HG03469 (cell line): ENCODE results near the gene TMEM59L.
A peak's percentile ranks its signal among the peaks of the same experiment; 100 is the strongest.
"Not testable (repeated sequence)": the region's sequence is repeated elsewhere in the genome, so short reads cannot be mapped to it uniquely, and the experiment has no call there.

Experiments used
- ATAC-seq: cut with Tn5 transposase; IDR thresholded peaks from one replicate; pipeline ENCODE4 v1.9.1; 2021; ENCODE audit warnings: mild to moderate bottlenecking, moderate library complexity, moderate number of reproducible peaks; ENCODE audit not compliant: unreplicated experiment

The TMEM59L gene

DNA sequence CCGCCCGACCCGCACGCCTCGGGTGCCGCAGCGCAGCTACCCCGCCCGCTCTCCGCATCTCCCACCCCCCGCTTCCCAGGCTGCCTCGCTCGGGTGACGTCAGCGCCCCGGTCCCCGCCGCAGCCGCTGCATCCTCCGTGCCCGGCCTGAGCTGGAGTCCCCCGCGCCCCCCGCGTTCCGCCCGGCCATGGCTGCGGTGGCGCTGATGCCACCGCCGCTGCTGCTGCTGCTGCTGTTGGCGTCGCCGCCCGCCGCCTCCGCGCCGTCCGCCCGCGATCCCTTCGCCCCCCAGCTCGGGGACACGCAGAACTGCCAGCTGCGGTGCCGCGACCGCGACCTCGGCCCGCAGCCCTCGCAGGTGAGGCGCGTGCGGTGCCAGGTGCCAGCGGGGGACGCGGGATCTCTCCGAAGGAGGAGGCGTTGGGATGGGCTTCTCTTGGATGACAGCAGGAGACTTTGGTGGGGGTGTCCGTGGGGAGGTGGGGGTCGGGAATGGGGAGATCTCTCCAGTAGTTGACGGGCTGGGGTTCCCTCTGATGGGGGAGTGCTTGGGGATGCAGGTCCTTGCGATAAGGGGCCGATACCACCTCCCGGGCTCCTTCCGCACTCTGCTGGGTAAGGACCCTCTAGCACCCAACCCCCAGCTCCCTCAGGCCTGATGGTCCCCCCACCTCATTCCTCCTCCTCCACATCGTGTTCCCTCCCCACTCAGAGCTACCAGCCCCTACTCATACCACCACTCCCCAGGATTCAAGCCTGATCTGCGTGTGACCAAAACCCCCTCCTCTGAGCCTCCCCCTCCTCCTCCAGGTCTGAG lies at the start of gene TMEM59L:
Gene TMEM59L, plus strand, starts transcription at position 99 of the 817 bp plus-strand sequence. Its CDS starts 89 bp downstream, at position 188.
- ATAC-seq: no peak

- ATAC-seq: no peak
These were observed 45.7 kb upstream of the TMEM59L start for GRCh38 chr19:18566953-18567352.

GRCh38 chr19:18568367-18568766 lies 44.3 kb upstream of the TMEM59L start:
- ATAC-seq: no peak

- peak; percentile 85 for ATAC-seq
These were observed 40.9 kb upstream of the TMEM59L start, which contains the start of gene UBA52 for GRCh38 chr19:18571564-18572344. Gene UBA52, plus strand, starts transcription at chr19:18571857. Its CDS starts 1,444 bp downstream, at chr19:18573301.

DNA sequence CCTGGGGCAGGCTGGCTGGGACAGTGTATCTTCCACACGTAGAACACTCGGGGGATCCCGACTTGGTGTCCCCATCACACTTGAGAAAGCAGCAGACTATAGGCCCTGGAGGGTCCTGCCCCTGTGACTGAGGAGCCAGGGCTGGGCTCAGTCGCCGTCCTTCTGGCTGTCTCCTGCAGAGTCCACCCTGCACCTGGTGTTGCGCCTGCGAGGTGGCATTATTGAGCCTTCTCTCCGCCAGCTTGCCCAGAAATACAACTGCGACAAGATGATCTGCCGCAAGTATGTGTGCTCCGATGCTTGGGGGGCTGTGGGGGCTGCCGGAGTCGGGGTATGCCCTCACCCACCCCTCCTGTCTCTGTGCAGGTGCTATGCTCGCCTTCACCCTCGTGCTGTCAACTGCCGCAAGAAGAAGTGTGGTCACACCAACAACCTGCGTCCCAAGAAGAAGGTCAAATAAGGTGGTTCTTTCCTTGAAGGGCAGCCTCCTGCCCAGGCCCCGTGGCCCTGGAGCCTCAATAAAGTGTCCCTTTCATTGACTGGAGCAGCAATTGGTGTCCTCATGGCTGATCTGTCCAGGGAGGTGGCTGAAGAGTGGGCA lies 37.9 kb upstream of the TMEM59L start:
- ATAC-seq: no peak

GRCh38 chr19:18576383-18576782 lies 36.3 kb upstream of the TMEM59L start:
- ATAC-seq: no peak

DNA sequence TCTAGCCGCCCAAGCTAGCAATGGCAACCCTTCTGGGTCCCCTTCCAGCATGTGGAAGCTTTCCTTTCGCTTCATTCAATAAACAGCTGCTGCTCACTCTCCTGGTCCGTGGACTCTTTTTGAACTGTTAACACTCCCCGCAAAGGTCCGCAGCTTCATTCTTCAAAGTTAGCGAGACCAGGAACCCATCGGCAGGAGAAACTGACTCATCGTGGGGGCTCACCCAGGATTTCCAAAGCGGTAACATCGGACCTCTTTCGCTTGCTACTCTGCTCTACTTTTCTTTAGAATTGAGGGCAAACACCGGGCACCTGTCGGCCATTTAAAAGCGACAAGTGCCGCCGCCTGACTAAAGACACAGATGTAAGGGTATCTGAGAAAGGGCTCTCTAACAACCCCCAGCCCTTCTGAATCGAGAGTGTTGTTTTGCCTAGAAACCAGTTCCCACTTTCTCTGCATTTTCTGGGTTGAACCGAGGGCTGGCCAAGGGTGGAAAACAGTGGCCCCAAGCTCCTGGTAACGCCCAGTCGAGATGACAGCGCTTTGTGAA lies 35.2 kb upstream of the TMEM59L start:
- ATAC-seq: no peak

DNA sequence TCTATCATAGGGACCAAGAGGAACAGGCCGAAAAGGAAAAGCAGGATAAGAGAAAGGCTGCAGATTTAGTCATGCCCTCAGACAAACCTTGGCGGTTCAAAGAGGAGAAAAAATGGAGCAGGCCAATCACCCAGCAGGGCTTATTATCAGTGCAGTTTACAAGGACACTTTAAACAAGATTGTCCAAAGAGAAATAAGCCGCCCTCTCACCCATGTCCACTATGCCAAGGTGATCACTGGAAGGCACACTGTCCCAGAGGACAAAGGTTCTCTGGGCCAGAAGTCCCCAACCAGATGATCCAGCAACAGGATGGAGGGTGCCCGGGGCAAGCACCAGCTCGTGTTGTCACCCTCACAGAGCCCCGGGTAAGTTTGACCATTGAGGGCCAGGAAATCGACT lies 32.4 kb upstream of the TMEM59L start:
- ATAC-seq: no peak

DNA sequence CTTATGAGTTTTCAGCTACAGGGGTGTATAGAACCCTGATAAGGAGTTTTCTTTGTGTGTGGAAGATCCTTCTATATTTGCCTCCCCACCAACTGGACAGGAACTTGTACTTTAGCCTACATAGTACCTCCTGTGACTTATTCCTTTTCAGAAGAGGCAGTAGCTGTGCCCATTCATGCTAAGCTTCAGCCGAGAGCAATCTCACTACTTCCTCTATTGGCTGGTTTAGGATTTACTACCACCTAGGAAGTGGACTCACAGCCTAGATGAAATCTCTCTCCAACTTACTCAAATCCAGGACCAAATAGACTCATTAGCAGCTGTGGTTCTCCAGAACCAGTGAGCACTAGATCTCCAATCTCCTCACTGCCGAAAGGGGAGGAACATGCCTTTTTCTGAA lies 26.4 kb upstream of the TMEM59L start:
- ATAC-seq: no peak

- no peak for ATAC-seq
These were observed 25.1 kb upstream of the TMEM59L start for GRCh38 chr19:18587561-18587960.

GRCh38 chr19:18587962-18588610 lies 24.6 kb upstream of the TMEM59L start:
- no peak for ATAC-seq

DNA sequence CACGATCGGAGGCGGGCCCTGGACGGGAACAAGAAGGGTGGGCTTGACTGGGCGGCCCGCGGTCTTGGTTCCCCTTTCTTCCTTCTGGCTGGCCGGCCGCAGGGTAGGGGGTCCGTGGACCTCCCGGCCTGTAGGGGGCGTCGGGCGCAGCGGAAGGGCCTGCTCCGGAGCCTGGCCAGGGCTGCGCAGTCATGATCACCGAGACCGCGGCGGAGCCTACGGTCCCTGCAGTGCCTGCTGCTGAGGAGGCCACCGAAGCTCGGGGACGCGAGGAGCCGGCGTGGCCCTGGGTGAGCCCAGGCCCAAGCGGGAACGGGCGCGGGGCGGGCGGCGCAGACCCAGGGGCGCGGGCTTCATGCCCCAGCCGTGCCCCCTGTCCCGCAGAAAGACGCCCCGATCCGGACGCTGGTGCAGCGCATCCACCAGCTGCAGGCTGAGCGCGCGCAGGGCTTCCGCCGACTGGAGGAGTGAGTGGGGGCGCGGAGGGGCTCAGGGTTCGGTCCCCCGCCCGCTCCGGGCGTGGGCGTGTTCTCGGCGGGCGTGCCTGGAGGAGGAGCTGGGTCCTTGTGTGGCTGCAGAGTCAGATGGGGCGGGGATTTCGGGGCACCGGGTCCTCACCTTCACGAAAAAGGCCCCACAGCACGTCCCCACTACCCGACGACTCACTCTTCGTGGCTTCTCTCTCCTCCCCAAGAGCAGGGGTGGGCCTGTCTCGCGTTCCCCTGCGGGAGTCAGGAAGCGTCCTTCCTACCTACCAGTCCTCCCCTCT lies 23.9 kb upstream of the TMEM59L start, which contains the start of gene REX1BD:
Gene REX1BD, plus strand, starts transcription at position 188 of the 769 bp plus-strand sequence. Its CDS starts 4 bp downstream, at position 192.
- ATAC-seq: peak; percentile 46

GRCh38 chr19:18589380-18590272 lies 23.0 kb upstream of the TMEM59L start:
- ATAC-seq: peak; percentile 10

DNA sequence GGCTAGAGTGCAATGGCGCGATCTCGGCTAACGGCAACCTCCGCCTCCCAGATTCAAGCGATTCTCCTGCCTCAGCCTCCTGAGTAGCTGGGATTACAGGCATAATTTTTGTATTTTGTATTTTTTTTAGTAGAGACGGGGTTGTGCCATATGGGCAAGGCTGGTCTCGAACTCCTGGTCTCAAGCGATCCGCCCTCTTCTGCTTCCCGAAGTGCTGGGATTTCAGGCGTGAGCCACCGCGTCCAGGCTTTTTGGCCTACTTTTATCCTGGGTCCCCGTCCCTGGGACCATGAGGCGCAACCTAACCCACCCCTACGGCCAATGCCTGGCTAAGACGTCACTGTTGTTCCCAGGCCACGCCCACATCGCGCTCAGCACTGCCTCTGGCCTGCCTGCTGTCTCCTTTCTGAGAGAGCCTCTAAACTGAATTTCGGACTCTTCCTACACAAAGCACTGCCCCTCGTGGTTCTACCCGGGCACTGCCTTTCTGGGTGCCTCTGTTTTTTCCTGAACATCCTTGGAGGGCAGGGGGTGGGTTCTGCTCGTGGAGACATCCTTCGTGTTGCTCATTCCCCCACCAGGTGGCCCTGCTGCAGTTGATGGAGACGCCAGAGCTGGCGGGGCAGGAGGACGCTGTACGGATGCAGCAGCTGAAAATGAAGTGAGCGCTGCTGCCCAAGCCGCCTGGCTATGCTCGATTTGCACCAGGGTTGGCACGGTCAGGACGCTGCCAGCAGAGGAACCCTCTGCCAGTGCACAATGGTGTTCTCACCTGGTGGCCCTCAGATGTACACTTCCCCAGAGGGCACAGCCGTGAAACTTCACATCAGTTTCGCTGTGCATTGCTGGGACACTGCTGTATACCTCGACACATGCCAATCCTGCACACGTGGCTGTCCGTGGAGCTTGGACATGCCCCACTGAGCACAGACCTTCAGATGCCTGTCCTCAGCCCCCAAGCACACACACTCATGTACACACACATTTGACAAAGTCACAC lies 22.1 kb upstream of the TMEM59L start:
- peak; percentile 36 for ATAC-seq

- ATAC-seq: no peak
These were observed 20.8 kb upstream of the TMEM59L start for GRCh38 chr19:18591735-18592385.

DNA sequence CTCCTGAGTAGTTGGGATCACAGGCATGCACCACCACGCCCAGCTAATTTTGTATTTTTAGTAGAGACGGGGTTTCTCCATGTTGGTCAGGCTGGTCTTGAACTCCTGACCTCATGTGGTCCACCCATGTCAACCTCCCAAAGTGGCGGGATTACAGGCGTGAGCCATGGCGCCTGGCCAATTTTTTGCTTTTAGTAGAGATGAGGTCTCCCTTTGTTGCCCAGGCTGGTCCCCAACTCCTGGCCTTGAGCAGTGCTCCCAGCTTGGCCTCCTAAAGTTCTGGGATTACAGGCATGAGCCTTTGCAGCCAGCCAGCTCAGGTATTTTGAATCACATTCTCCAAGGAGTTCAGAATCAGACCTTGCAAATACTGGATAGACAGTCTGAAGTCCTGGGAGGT lies 19.9 kb upstream of the TMEM59L start:
- ATAC-seq: not testable (repeated sequence)
